Endothelial cell of umbilical vein (primary cell): ENCODE data around the gene H19. TPM values are rescaled to one million over a fixed set of nuclear protein-coding genes. Genes with fewer than 3 reads are reported as not detected.

Experiments
- BruUV-seq: library from RNA; stranded (reverse); fragments of 400-500 nt; replicated peaks from 2 replicates; lab custom pipeline; 2021; lab: Mats Ljungman, UMichigan
- CTCF ChIA-PET: fragments of 300-600, 350-600 bp; sonication (Branson Sonifier 250); formaldehyde crosslinking; loops from one replicate; lab custom pipeline; 2021; ENCODE audit warnings: antibody characterized with exemption, inconsistent platforms; lab: Charles Lee
- POLR2A ChIA-PET: fragments of 300-600, 350-600 bp; sonication (Branson Sonifier 250); formaldehyde crosslinking; loops from one replicate; lab custom pipeline; 2021; ENCODE audit warnings: antibody characterized with exemption, inconsistent platforms; lab: Charles Lee
- DNase-seq: peaks from one replicate; pipeline ENCODE4 v3.0.0-alpha.2; 2011; ENCODE audit warnings: low read depth, low spot score
- FAIRE-seq: peaks from 2 replicates; lab custom pipeline; 2011; peaks lifted over from hg19 to GRCh38; lab: Jason Lieb, UNC
- H2AFZ ChIP-seq: 2 replicates; pipeline ENCODE4 v1.6.0; 2012; ENCODE audit warnings: low read depth, low read length, control low read depth, inconsistent platforms
- H3K27ac ChIP-seq: 2 replicates; pipeline ENCODE4 v1.5.1; 2011; ENCODE audit warnings: low read depth, mild to moderate bottlenecking, control low read depth, low read length, moderate library complexity; ENCODE audit not compliant: insufficient read depth
- H3K27me3 ChIP-seq, 2 experiments: 2 replicates each; pipeline versions ENCODE4 v1.6.0 to v1.6.1; 2011; ENCODE audit warnings: low read length in 2 of 2, mixed read lengths in 1 of 2; ENCODE audit not compliant: control insufficient read depth in 2 of 2, insufficient read depth in 2 of 2
- H3K36me3 ChIP-seq, 2 experiments: 2 replicates in 1 of 2; 3 replicates in 1 of 2; pipeline ENCODE4 v1.5.1; 2011; ENCODE audit warnings: low read length in 2 of 2, mild to moderate bottlenecking in 1 of 2, moderate library complexity in 1 of 2; ENCODE audit not compliant: control insufficient read depth in 2 of 2, insufficient read depth in 2 of 2; ENCODE audit errors: extremely low read depth in 1 of 2
- H3K4me1 ChIP-seq: 3 replicates; pipeline ENCODE4 v1.5.1; 2011; ENCODE audit warnings: mild to moderate bottlenecking, low read length; ENCODE audit not compliant: control insufficient read depth, insufficient read depth; ENCODE audit errors: extremely low read depth
- H3K4me2 ChIP-seq: 2 replicates; pipeline ENCODE4 v1.6.1; 2011; ENCODE audit warnings: low read length, control low read depth, mixed read lengths; ENCODE audit not compliant: insufficient read depth
- H3K4me3 ChIP-seq, 3 experiments: fragments of 200-600 bp in 1 of 3; sonication (generic), shearing (Covaris generic) in 1 of 3; replicated peaks in 1 of 3; 2 replicates each; pipeline ENCODE4 v1.5.1; 2011 to 2016; ENCODE audit warnings: control low read depth in 3 of 3, low read length in 3 of 3, mild to moderate bottlenecking in 2 of 3, inconsistent platforms in 1 of 3, low read depth in 1 of 3, moderate library complexity in 1 of 3; ENCODE audit not compliant: insufficient read depth in 1 of 3
- H3K79me2 ChIP-seq: 2 replicates; pipeline ENCODE4 v1.6.0; 2012; ENCODE audit warnings: low read length, inconsistent platforms; ENCODE audit not compliant: control insufficient read depth, insufficient read depth
- H3K9ac ChIP-seq: replicated peaks from 2 replicates; pipeline ENCODE3; 2011; ENCODE audit warnings: low read length, control low read depth; ENCODE audit not compliant: insufficient read depth; ENCODE audit errors: extremely low read depth
- H3K9me1 ChIP-seq: replicated peaks from 3 replicates; pipeline ENCODE4 v1.6.0; 2011; ENCODE audit warnings: mild to moderate bottlenecking, low read length; ENCODE audit not compliant: control insufficient read depth, insufficient read depth; ENCODE audit errors: extremely low read depth
- H3K9me3 ChIP-seq: replicated peaks from 2 replicates; pipeline ENCODE4 v1.5.1; 2012; ENCODE audit warnings: low read length, inconsistent platforms; ENCODE audit not compliant: control insufficient read depth, insufficient read depth
- H4K20me1 ChIP-seq: replicated peaks from 2 replicates; pipeline ENCODE3; 2011; ENCODE audit warnings: mild to moderate bottlenecking, low read length; ENCODE audit not compliant: control insufficient read depth, insufficient read depth; ENCODE audit errors: extremely low read depth
- CTCF ChIP-seq, 2 donors: IDR thresholded peaks; 1 replicate in 1 of 2; 2 replicates in 1 of 2; pipeline ENCODE4 v1.5.1; 2011; ENCODE audit warnings: low read length in 2 of 2, mild to moderate bottlenecking in 2 of 2, moderate library complexity in 2 of 2, control low read depth in 1 of 2, inconsistent platforms in 1 of 2, low read depth in 1 of 2; ENCODE audit not compliant: insufficient read depth in 1 of 2; ENCODE audit errors: extremely low read depth in 1 of 2
- EZH2 ChIP-seq: IDR thresholded peaks from 2 replicates; pipeline ENCODE4 v1.6.1; 2012; ENCODE audit warnings: borderline replicate concordance, low read depth, mild to moderate bottlenecking, moderate library complexity, low read length, inconsistent platforms; ENCODE audit not compliant: severe bottlenecking
- GATA2 ChIP-seq: IDR thresholded peaks from 2 replicates; pipeline ENCODE4 v1.7.0; 2011; ENCODE audit warnings: low read depth, mild to moderate bottlenecking, moderate library complexity, mixed read lengths, low read length; ENCODE audit not compliant: insufficient read length, insufficient read depth
- JUN ChIP-seq: IDR thresholded peaks from 2 replicates; pipeline ENCODE4 v1.6.1; 2011; ENCODE audit warnings: borderline replicate concordance, low read depth; ENCODE audit not compliant: insufficient read length, insufficient read depth
- MAX ChIP-seq: IDR thresholded peaks from 2 replicates; pipeline ENCODE4 v1.6.1; 2011; ENCODE audit not compliant: insufficient read depth, insufficient read length
- POLR2AphosphoS5 ChIP-seq: IDR thresholded peaks from 2 replicates; pipeline ENCODE4 v1.6.1; 2012; ENCODE audit warnings: low read depth, mild to moderate bottlenecking, control low read depth, low read length, moderate library complexity; ENCODE audit not compliant: insufficient read depth
- dilution Hi-C: fragments of 300-500 bp; cut with MboI; formaldehyde crosslinking; loops from one replicate; pipeline ENCODE4 v1.15.0; 2019; ENCODE audit warnings: low sequenced_read_pairs; ENCODE audit not compliant: extremely low pct_ligation_motif_present
- intact Hi-C: fragments of 100-400 bp; cut with micrococcal nuclease; formaldehyde crosslinking; loops from one replicate; pipeline ENCODE4 v1.10.0; 2022
- polyA plus RNA-seq, 4 experiments: library from polyadenylated mRNA; depleted of rRNA in 3 of 4; stranded (reverse) in 3 of 4; unstranded in 1 of 4; fragments of >200 nt; gene quantifications; 2 replicates each; pipeline versions ENCODE4 v1.2.1 to v1.2.3, GENCODE V29; 2011 to 2012; ENCODE audit warnings: missing spikeins in 1 of 4
- total RNA-seq: library from RNA; stranded (reverse); gene quantifications from 2 replicates; pipeline ENCODE4 v1.2.3, GENCODE V29; 2021

Gene H19
- total and polyA plus RNA-seq, 2 donors (not counting 3 experiments of a cell fraction or from before 2014, with no cell fraction given): 0.21 to 3.2 TPM

DNA sequence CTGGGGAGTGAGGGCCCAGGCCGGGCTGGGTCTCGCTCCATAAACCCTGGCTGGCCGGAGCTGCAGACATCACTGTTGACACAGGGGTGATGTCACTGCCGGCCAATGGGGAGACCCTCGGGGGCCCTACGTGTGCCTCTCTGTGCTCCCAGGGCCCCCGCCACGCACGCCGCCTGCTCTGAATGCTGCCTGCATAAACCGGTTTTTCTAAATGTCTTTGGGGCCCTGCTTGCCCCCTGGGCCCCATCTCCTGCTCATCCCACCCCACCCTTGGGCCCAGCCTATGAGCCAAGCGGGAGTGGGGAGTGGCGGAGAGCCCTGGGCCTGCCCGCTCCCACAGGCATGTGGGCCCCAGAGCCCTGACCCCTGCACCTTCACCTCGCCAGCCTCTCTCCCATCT lies 7.7 kb downstream of the H19 start:
- CTCF ChIA-PET: interaction anchor here (1.8 kb wide), 1 partner anchor 108 kb away, joined by 4 read pairs; no protein-coding TSS in a partner anchor
- no peak overlapping the region for H3K27ac ChIP-seq
- H3K9ac ChIP-seq: no peak overlapping the region
- H3K9me1 ChIP-seq: no peaks in the 10 kb centered on the region
- dilution Hi-C loops (no loop called here), intact Hi-C loops (no loop called here)
- no peak for TF ChIP-seq MAX
- no peak for TF ChIP-seq EZH2
- no peaks in the 10 kb centered on the region for H3K79me2 ChIP-seq
- POLR2A ChIA-PET: no interaction called here
- no peak overlapping the region for H3K4me2 ChIP-seq
- no peaks in the 10 kb centered on the region for H3K4me1 ChIP-seq
- H4K20me1 ChIP-seq: no peaks in the 10 kb centered on the region
- no peak overlapping the region for H3K4me3 ChIP-seq
- DNase-seq: no peak
- FAIRE-seq: no peak
- BruUV-seq: no TSS peak
- no peaks in the 10 kb centered on the region for H3K27me3 ChIP-seq
- no peaks in the 10 kb centered on the region for H3K36me3 ChIP-seq
- H2AFZ ChIP-seq: no peak overlapping the region
- H3K9me3 ChIP-seq: no peaks in the 10 kb centered on the region

DNA sequence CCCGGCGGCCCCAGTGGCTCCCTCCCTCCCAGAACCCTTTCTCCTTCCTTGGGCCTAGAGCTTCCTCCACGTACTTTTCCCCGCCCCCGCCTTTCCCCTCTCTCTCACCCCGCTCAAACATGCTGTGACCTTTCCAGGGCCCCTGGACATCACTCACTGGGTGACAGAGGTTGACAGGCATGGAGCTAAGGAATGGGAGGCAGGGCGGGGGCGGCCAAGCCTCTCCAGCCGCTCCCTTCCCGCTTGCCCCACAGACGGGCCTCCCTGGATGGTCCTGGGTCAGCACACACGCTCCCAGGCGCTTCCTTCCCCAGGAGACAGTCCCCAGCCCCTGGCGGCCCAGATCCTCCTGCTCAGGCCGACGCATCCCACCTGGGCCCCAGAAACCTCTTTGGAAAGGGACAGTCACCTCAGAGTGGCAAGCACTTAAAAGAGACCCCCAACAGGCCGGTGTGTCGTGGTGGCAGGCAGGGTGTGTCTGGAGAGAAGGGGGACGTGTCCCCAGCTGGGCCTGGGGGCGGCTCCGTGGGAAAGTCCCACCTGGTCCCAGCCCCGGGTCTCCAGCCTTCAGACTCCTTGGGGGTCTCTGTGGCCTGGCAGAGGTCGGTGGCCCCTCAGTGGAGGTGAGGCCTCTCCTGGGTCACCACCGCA lies 8.8 kb downstream of the H19 start:
- no peak overlapping the region for H3K4me3 ChIP-seq

More for the DNA sequence above, 8.8 kb downstream of the H19 start:
- no peak overlapping the region for H3K9ac ChIP-seq
- TF ChIP-seq MAX (no peak), GATA2 (no peak), POLR2AphosphoS5 (no peak), EZH2 (no peak), JUN (no peak), CTCF (IDR thresholded peaks at IDR 0.05; ENCODE audit: extremely low read depth in 1 of 2, insufficient read depth in 1 of 2, low read depth in 1 of 2, low read length in 2 of 2) (no peak)
- DNase-seq (no peak), FAIRE-seq (no peak)
- intact Hi-C loops: no loop called here
- no peaks in the 10 kb centered on the region for H3K27me3 ChIP-seq
- H3K9me1 ChIP-seq: no peaks in the 10 kb centered on the region
- no TSS peak for BruUV-seq
- no peaks in the 10 kb centered on the region for H3K9me3 ChIP-seq
- no peaks in the 10 kb centered on the region for H3K36me3 ChIP-seq
- ChIA-PET CTCF (interaction anchor here (1.8 kb wide), 1 partner anchor 107 kb away, joined by 4 read pairs; no protein-coding TSS in a partner anchor), POLR2A (no interaction called here)
- no peaks in the 10 kb centered on the region for H3K4me1 ChIP-seq
- no peak overlapping the region for H3K27ac ChIP-seq
- dilution Hi-C loops: no loop called here
- H3K79me2 ChIP-seq: no peaks in the 10 kb centered on the region
- H4K20me1 ChIP-seq: no peaks in the 10 kb centered on the region
- H3K4me2 ChIP-seq: no peak overlapping the region
- no peak overlapping the region for H2AFZ ChIP-seq
